Astrocyte (in vitro differentiated cells and primary cell): Measurements from ENCODE around the gene PTX4.

Experiments used
- CTCF ChIP-seq: IDR thresholded peaks from 2 replicates; pipeline ENCODE4 v1.5.1; 2011; ENCODE audit warnings: low read depth, mild to moderate bottlenecking, inconsistent platforms, low read length, moderate library complexity; ENCODE audit not compliant: insufficient read depth
- EZH2 ChIP-seq: IDR thresholded peaks from 2 replicates; pipeline ENCODE4 v1.6.1; 2012; ENCODE audit warnings: mild to moderate bottlenecking, low read length, inconsistent platforms; ENCODE audit not compliant: insufficient read depth

GRCh38 chr16:1524366-1524765 is 35.6 kb upstream of the PTX4 start:
- no peak for TF ChIP-seq CTCF
- no peak for TF ChIP-seq EZH2
